Activated gamma-delta T cell (primary cell): ENCODE data around the gene PTPRS.

Source experiments
- DNase-seq: peaks from one replicate; lab custom pipeline; 2025; lab: John Stamatoyannopoulos, UW

Gene PTPRS

GRCh38 chr19:5355076-5355475, 14.5 kb upstream of the PTPRS start:
- no peak for DNase-seq

DNA sequence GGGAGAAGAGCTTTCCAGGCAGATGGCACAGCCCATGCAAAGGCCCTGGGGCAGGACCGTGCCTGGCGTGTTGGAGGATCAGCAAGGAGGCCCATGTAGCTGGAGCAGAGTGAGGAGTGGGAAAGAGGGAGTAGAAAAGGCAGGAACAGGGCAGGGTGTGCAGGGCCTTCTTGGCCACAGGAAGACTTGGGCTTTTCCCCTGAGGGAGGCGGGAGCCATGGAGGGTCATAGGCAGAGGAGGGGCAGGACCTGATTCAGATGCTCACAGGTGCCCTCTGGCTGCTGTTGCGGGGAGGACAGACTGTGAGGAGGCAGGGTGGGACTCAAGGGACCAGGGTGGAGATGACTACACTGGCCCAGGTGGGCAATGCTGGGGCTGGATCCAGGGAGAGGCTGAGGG, 13.8 kb upstream of the PTPRS start:
- DNase-seq: no peak

- DNase-seq: no peak
These were observed 11.7 kb upstream of the PTPRS start for GRCh38 chr19:5352229-5352763.

DNA sequence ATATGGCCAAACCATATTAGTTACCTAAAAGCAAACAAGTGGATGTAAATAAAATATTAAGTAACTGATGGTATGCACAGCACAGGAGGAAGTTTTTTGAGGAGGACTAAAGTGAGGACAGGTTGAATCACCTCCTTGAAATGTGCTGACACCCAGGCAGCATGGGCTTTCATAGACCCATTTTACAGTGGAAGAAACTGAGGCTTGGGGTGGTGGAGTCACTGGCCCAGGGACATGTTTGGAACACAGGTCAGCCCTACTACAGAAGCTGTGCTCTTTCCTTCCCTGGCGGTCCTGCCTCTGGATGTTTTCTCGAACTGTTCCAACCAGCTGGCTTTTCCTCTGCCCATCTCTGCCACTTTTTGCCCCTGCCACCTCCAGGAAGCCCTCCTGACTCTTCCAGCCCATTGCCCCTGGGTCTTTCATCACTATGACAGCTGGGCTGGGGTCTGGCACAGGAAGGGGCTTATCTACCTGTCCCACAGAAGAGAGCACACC, 11.2 kb upstream of the PTPRS start:
- no peak for DNase-seq

DNA sequence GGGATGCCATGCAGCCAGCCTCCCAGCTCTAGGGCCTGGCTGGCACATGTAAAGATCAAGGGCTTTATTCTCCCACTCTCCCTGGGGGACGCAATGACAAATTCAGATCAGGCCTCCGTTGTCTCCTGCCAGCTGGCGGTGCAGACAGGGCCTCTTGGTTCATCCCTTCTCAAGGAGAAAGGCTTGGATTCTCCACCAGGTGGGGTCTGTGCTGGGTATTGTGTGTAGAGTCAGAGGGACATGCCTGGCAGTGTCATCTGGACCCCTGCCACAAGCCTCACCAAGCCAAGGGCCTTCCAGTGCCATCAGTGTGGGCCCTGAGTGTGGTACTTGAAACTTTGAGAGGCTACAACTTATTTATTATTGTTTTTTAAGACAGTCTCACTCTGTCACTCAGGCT, 8.4 kb upstream of the PTPRS start:
- no peak for DNase-seq

GRCh38 chr19:5345895-5346386, 5.3 kb upstream of the PTPRS start:
- DNase-seq: no peak

GRCh38 chr19:5343848-5344247, 3.2 kb upstream of the PTPRS start:
- DNase-seq: no peak

GRCh38 chr19:5342573-5343201, 2.1 kb upstream of the PTPRS start:
- no peak for DNase-seq

DNA sequence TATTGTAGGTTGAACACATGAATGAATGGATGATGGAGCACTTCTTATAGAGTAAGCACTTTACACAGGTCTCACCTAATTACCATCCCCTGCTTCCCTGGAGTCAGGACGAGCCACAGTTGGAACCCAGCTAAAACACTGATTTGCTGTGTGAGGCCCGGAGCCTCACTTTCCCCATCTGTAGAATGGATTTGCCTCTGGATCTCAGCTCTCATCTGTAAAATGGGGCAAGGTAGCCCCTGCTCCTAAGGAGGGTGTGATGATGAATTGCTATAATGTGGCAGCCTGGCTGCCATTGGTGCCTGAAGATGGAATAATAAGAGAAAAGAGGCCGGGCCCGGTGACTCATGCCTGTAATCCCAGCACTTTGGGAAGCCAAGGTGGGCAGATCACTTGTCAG, 1.4 kb upstream of the PTPRS start:
- DNase-seq: no peak

- DNase-seq: no peak
These were observed 822 bp upstream of the PTPRS start for GRCh38 chr19:5341448-5341820.

GRCh38 chr19:5339950-5340636, 519 bp downstream of the PTPRS start:
- DNase-seq: no peak

DNA sequence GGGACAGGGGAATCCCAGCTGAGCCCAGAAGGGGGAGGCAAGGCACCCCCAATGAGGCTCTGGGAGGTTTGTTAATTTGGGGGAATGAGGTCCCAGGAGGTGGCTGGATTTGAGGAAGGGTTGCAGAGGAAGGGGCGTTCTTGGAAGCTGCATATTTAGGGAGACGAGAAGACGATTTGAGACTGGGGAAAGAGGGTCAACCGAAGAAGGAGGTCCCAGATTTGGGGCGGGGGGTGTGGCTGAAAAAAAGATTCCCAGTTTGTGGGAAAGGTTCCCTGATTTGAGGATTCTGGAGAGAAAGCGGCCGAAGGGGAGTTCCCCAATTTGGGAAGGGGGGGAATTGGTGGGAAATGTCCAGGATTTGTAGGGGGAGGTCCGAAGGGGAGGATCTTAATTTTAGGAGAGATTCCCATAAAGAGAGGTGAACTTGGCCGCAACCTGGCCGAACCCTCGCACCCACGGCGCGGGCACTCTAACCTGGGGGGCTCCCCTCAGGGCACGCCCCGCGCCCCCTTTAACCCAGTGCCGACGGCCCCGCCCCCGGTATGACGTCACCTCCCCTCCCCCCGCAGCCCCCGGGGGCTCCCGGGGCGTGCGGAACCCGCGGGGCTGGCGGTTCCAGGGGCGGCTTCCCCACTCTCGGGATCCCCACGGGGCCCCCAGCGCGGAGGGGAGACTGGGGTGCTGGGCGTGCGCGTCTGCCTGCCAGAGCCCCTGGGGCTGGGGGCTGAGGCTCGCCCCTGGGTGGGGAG, 1.2 kb downstream of the PTPRS start:
- DNase-seq: no peak

DNA sequence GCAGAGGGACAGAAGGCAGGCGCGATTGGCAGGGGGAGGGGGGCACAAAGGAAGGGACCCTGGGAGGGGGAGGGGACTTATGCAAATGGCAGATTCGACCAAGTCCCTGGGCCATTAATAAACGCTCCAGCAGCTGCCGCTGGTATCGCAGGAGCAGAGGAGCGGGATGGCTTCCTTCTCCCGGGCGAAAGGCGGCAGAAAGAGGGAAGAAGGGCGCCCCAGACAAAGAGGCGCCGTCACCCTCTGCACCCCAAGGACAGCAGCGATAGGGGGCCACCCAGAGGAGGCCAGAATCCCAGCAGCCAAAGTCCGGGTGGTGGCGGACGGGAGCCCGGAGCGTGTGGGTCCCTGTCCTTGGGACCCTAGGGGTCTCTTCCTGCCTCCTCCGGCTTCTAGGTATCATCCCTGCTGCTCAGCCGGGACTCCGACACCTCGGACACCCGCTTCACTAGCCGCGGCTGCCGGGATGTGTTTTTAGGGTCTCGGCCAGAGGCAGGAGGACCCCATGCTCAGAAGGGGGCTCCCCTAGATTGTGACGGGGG, 1.9 kb downstream of the PTPRS start:
- DNase-seq: no peak

GRCh38 chr19:5337708-5338655, 2.6 kb downstream of the PTPRS start:
- no peak for DNase-seq

- DNase-seq: no peak
These were observed 3.5 kb downstream of the PTPRS start for GRCh38 chr19:5337126-5337525.

DNA sequence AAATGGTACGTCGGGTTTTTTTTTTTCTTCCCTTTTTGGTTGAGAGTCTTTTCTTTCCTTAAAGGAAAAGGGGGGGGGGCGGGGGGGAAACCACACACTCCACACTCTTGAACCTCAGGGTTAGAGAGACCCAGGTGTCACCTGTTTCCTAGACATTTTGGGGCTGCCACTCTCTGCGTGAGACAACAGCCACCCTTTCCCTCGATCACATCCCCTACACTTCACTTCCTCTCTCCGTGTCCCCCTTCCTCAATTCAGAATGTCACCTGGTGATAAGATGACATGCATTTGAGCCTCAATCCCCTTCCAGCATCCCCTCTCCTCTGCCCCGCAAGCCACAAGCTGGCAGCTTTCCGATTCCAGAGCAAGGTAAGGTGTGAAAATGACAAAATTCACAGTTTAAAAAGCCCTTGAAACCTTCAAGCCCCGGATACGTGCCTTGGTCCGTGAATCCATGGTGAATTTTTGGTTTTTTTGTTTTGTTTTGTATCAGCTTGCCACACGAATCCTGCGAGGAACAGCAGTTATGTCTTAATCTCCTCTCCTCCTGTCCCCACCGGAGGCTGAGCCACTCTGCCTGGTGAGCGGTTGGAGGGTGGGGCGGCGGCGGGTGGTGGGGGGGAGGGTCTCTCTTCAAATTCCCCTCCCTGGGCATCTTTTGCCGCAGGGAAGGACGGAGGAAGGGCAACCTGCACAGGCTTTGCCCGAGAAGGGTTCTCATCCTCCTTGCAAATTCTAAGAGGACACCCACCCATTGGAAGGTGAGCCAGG, 4.2 kb downstream of the PTPRS start:
- no peak for DNase-seq

- DNase-seq: no peak
These were observed 5.0 kb downstream of the PTPRS start for GRCh38 chr19:5335593-5335992.

DNA sequence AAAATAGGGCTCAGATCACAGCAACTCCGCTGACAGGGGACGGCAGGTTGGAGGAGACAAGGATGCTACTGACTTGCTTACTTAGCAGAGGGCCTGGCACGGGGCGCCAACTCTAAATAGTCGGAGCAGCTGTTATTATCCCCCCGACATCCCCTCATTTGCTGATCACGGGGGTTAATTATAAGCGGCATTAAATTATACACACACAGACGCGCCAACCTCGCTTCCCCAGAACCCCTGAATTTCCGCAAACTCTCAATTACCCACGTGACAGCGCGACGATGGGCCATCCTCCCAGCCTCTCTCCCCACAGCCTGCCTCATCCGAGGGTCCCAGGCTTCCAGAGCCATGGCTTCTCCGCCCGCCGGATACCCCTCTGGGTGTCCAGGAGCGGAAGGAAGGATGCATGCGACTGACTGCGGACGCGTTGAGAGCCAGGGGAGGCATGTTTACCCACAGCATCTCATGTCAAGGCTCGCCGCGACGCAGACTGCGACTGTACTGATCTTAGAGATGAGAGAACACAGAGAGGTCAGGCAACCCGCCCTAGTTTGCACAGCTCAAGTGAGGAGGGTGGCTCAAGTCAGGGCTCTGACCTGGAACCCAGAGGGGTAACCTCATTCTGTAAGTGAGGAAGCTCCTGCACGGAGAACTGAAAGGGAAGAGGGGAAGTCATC, 5.7 kb downstream of the PTPRS start:
- no peak for DNase-seq

DNA sequence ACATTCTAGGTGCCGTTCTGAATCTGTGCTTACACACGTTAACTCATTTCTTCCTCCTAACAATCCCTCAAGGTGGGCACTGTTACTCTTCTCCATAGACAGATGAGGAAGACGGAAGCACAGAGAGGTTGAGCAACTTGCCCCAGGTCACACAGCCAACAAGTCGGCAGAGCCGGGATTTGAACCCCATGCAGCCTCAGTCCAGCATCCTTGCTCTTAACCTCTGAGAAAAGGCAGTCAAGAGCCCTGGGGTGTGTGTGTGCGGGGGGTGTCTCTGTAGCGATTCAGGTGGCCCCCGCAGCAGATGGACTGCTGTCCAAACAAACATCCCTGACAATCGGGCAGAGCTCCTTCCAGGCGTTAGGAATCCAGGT, 6.3 kb downstream of the PTPRS start:
- no peak for DNase-seq
